A549 (cell line): ENCODE results near the gene MORN1. TPM values are rescaled to one million over a fixed set of nuclear protein-coding genes. Genes with fewer than 3 reads are reported as not detected.

Experiments used
- ATAC-seq, 2 experiments: fragments of 200-7000 bp in 1 of 2; fragments of >200 bp in 1 of 2; cut with Nextera tagmentation in 1 of 2; cut with Tn5 transposase in 1 of 2; 3 replicates each; pipeline versions ENCODE4 v1.8.0 to v1.9.1; 2018 to 2020; ENCODE audit warnings: mild to moderate bottlenecking in 1 of 2, moderate library complexity in 1 of 2
- CTCF ChIA-PET: fragments of 300-600 bp; sonication (Branson Sonifier 250); formaldehyde crosslinking; extraction: SDS; loops from one replicate; lab custom pipeline; 2021; ENCODE audit warnings: antibody characterized with exemption, inconsistent platforms; lab: Yijun Ruan, JAX
- POLR2A ChIA-PET: fragments of 350-600 bp; formaldehyde crosslinking; extraction: SDS; loops from one replicate; lab custom pipeline; 2021; ENCODE audit warnings: antibody characterized with exemption, inconsistent platforms; lab: Yijun Ruan, JAX
- DNase-seq, 2 experiments: peaks; one replicate each; pipeline versions ENCODE4 v3.0.0 to v3.0.0-alpha.2; 2011 to 2016; ENCODE audit warnings: low read depth in 1 of 2, low spot score in 1 of 2
- FAIRE-seq: peaks from 2 replicates; lab custom pipeline; 2011; peaks lifted over from hg19 to GRCh38; lab: Jason Lieb, UNC
- H3K27ac ChIP-seq, 2 experiments: fragments of >200 bp; sonication (Bioruptor Twin); formaldehyde crosslinking; 3 replicates each; pipeline ENCODE4 v1.5.1; 2016 to 2017
- H3K4me1 ChIP-seq: fragments of >200 bp; sonication (Bioruptor Twin); formaldehyde crosslinking; 3 replicates; pipeline ENCODE4 v1.6.1; 2016
- H3K4me2 ChIP-seq: fragments of >200 bp; sonication (Bioruptor Twin); formaldehyde crosslinking; 3 replicates; pipeline ENCODE4 v1.6.1; 2016
- H3K4me3 ChIP-seq: fragments of >200 bp; sonication (Bioruptor Twin); formaldehyde crosslinking; 3 replicates; pipeline ENCODE4 v1.5.1; 2016
- H3K9me3 ChIP-seq: fragments of >200 bp; sonication (Bioruptor Twin); formaldehyde crosslinking; 3 replicates; pipeline ENCODE4 v1.6.1; 2016
- ATOH8 ChIP-seq: fragments of 250-450 bp; sonication (Bioruptor Pico); IDR thresholded peaks from 2 replicates; pipeline ENCODE4 v1.5.0; 2020; ENCODE audit warnings: low read depth, mild to moderate bottlenecking, moderate library complexity
- CBX2 ChIP-seq: fragments of 200-600 bp; sonication (generic); IDR thresholded peaks from 2 replicates; pipeline ENCODE4 v1.6.1; 2016; ENCODE audit warnings: low read depth, mild to moderate bottlenecking, borderline replicate concordance
- E2F6 ChIP-seq: IDR thresholded peaks from 2 replicates; pipeline ENCODE4 v1.6.1; 2012; ENCODE audit warnings: low read depth, borderline replicate concordance
- FOSB ChIP-seq: fragments of 250-450 bp; sonication (Bioruptor Pico); IDR thresholded peaks from 2 replicates; pipeline ENCODE4 v1.5.0; 2020; ENCODE audit warnings: mild to moderate bottlenecking, moderate library complexity
- FOXS1 ChIP-seq: fragments of 250-450 bp; sonication (Bioruptor Pico); IDR thresholded peaks from 2 replicates; pipeline ENCODE4 v1.5.0; 2020; ENCODE audit warnings: mild to moderate bottlenecking, moderate library complexity
- KDM1A ChIP-seq: fragments of 200-600 bp; sonication (generic); IDR thresholded peaks from 2 replicates; pipeline ENCODE4 v1.6.1; 2016; ENCODE audit warnings: low read depth, mild to moderate bottlenecking
- MAZ ChIP-seq: fragments of 150-350 bp; IDR thresholded peaks from 2 replicates; pipeline ENCODE4 v1.6.1; 2014; ENCODE audit warnings: antibody characterized with exemption, low read depth, low read length, borderline replicate concordance
- MYC ChIP-seq: IDR thresholded peaks from 2 replicates; pipeline ENCODE4 v1.6.1; 2012; ENCODE audit warnings: mild to moderate bottlenecking, inconsistent platforms, low read length, improper control_type of control experiment, borderline replicate concordance
- POLR2A ChIP-seq: IDR thresholded peaks from 2 replicates; pipeline ENCODE4 v1.6.1; 2012; ENCODE audit warnings: mild to moderate bottlenecking, low read length
- REST ChIP-seq: fragments of 200-600 bp; sonication (generic); IDR thresholded peaks from 2 replicates; pipeline ENCODE4 v1.6.1; 2016; ENCODE audit warnings: antibody characterized with exemption, mild to moderate bottlenecking, moderate library complexity
- TFCP2L1 ChIP-seq: fragments of 250-450 bp; sonication (Bioruptor Pico); IDR thresholded peaks from 2 replicates; pipeline ENCODE4 v1.5.0; 2021; ENCODE audit warnings: mild to moderate bottlenecking
- TP53 ChIP-seq: fragments of 250-450 bp; sonication (Bioruptor Pico); IDR thresholded peaks from 2 replicates; pipeline ENCODE4 v1.5.0; 2021; ENCODE audit warnings: mild to moderate bottlenecking, moderate library complexity
- USF2 ChIP-seq: fragments of 450-650 bp; IDR thresholded peaks from 2 replicates; pipeline ENCODE4 v1.6.1; 2014; ENCODE audit warnings: antibody characterized with exemption
- ZFP36 ChIP-seq: fragments of 450-650 bp; IDR thresholded peaks from 2 replicates; pipeline ENCODE4 v1.6.1; 2014; ENCODE audit warnings: borderline replicate concordance; ENCODE audit not compliant: partially characterized antibody
- WGBS: methylation state at CpG from one replicate; pipeline ENCODE4 v1.1.6; 2017; ENCODE audit errors: missing lambda C conversion rate; 5-methylcytosine and 5-hydroxymethylcytosine counted together
- polyA plus RNA-seq, 4 experiments: library from polyadenylated mRNA; depleted of rRNA in 3 of 4; stranded (reverse); fragments of >200 nt; fragmentation: RNase III in 1 of 4; extraction: RNeasy Plus Mini Kit Qiagen cat#74134 plus additional on column Dnase treatment in 1 of 4; gene quantifications; 2 replicates in 3 of 4; 3 replicates in 1 of 4; pipeline ENCODE4 v1.2.3, GENCODE V29; 2011 to 2017

MORN1 gene
- polyA plus RNA-seq, 2 of the 4 experiments (the other 2 are of a cell fraction): 6.9 to 8.9 TPM

GRCh38 chr1:2417083-2417832 is 25.9 kb upstream of the MORN1 start:
- ChIA-PET CTCF (interaction anchor here (0.6 to 7.2 kb wide), 6 partner anchors 51 to 370 kb away, joined by 3 to 63 read pairs (median 3); no protein-coding TSS in a partner anchor), POLR2A (no interaction called here)
- ATAC-seq: no peak
- no peak for DNase-seq
- Histone ChIP-seq H3K9me3 (no peaks in the 10 kb centered on the region), H3K4me2 (no peak overlapping the region), H3K27ac (no peak overlapping the region), H3K4me1 (peaks cover 10% of the 10 kb centered on the region), H3K4me3 (no peak overlapping the region)
- 70% methylated on average over 3 of the region's 13 CpGs for WGBS
- TF ChIP-seq USF2 (no peak), MYC (no peak), ZFP36 (peak; percentile 79), TP53 (CRISPR knock-in tag) (no peak), POLR2A (no peak), ATOH8 (CRISPR knock-in tag) (no peak), KDM1A (no peak)
- FAIRE-seq: no peak

- H3K4me1 ChIP-seq: peaks cover 11% of the 10 kb centered on the region
- POLR2A ChIA-PET: no interaction called here
- DNase-seq (no peak), ATAC-seq (no peak), FAIRE-seq (no peak)
- no peak for TF ChIP-seq FOSB (CRISPR knock-in tag)
- TF ChIP-seq MYC: no peak
- TF ChIP-seq FOXS1 (CRISPR knock-in tag): no peak
- TF ChIP-seq MAZ: no peak
- CTCF ChIA-PET: interaction anchor here (0.5 to 7.2 kb wide), 5 partner anchors 14 to 370 kb away, joined by 3 to 63 read pairs (median 3); no protein-coding TSS in a partner anchor
- no peak overlapping the region for H3K4me3 ChIP-seq
- WGBS: 57% methylated on average over 8 of the region's 12 CpGs
- H3K27ac ChIP-seq: no peak overlapping the region
- H3K9me3 ChIP-seq: no peaks in the 10 kb centered on the region
- no peak overlapping the region for H3K4me2 ChIP-seq
These were observed 25.0 kb upstream of the MORN1 start for GRCh38 chr1:2416403-2416802.

GRCh38 chr1:2415801-2416208 is 24.5 kb upstream of the MORN1 start:
- peaks cover 16% of the 10 kb centered on the region for H3K4me1 ChIP-seq
- ChIA-PET CTCF (interaction anchor here (0.9 to 7.2 kb wide), 5 partner anchors 15 to 1009 kb away, joined by 3 to 63 read pairs (median 3); no protein-coding TSS in a partner anchor), POLR2A (no interaction called here)
- H3K4me2 ChIP-seq: no peak overlapping the region
- no peak overlapping the region for H3K4me3 ChIP-seq
- WGBS: 89% methylated on average over 10 of the region's 19 CpGs
- no peak overlapping the region for H3K27ac ChIP-seq
- FAIRE-seq: no peak
- TF ChIP-seq CBX2 (no peak), E2F6 (no peak), POLR2A (no peak), TFCP2L1 (CRISPR knock-in tag) (no peak), MAZ (no peak), REST (no peak)
- no peaks in the 10 kb centered on the region for H3K9me3 ChIP-seq
- no peak for DNase-seq
- no peak for ATAC-seq
